K562 (cell line): ENCODE data around the gene NOTCH1. TPM values are rescaled to one million over a fixed set of nuclear protein-coding genes. Genes with fewer than 3 reads are reported as not detected.

ENCODE experiments used
- AFF1 ChIP-seq, 2 experiments: fragments of 450-650 bp; IDR thresholded peaks; 2 replicates each; pipeline ENCODE4 v1.6.1; 2018; ENCODE audit warnings: mild to moderate bottlenecking in 2 of 2, low read depth in 1 of 2; ENCODE audit not compliant: partially characterized antibody in 2 of 2
- ARID1B ChIP-seq: fragments of 450-650 bp; IDR thresholded peaks from 2 replicates; pipeline ENCODE4 v1.6.1; 2016; ENCODE audit warnings: antibody characterized with exemption, mild to moderate bottlenecking, inconsistent platforms
- CLOCK ChIP-seq: fragments of 250-450 bp; sonication (Bioruptor Pico); IDR thresholded peaks from 2 replicates; pipeline ENCODE4 v1.4.0; 2020; ENCODE audit warnings: mild to moderate bottlenecking, moderate library complexity, borderline replicate concordance
- HDAC1 ChIP-seq, 2 experiments: fragments of 450-650 bp; IDR thresholded peaks; 2 replicates each; pipeline ENCODE4 v1.6.1; 2016 to 2017; ENCODE audit warnings: inconsistent platforms in 1 of 2, mild to moderate bottlenecking in 1 of 2, moderate library complexity in 1 of 2
- HINFP ChIP-seq: fragments of 450-650 bp; conservative IDR thresholded peaks from 2 replicates; pipeline ENCODE4 v1.6.1; 2016; ENCODE audit warnings: missing genetic modification characterization, low read depth, mild to moderate bottlenecking, control low read depth, missing compliant biosample characterization
- LEF1 ChIP-seq: fragments of 450-650 bp; IDR thresholded peaks from 2 replicates; pipeline ENCODE4 v1.6.1; 2016; ENCODE audit warnings: mild to moderate bottlenecking
- MAZ ChIP-seq, 2 experiments: fragments of 450-650 bp in 1 of 2; sonication (generic) in 1 of 2; formaldehyde crosslinking; IDR thresholded peaks in 1 of 2; conservative IDR thresholded peaks in 1 of 2; 2 replicates each; pipeline versions ENCODE4 v1.4.0 to v1.5.0; 2020; ENCODE audit warnings: mild to moderate bottlenecking in 1 of 2, missing genetic modification reagents in 1 of 2
- MTA1 ChIP-seq: fragments of 450-650 bp; IDR thresholded peaks from 2 replicates; pipeline ENCODE4 v1.6.1; 2017; ENCODE audit warnings: borderline replicate concordance
- SMARCA4 ChIP-seq: fragments of 450-650 bp; IDR thresholded peaks from 2 replicates; pipeline ENCODE4 v1.6.1; 2016
- VEZF1 ChIP-seq: fragments of 200-800 bp; sonication (Bioruptor generic); IDR thresholded peaks from 2 replicates; pipeline ENCODE4 v1.6.1; 2017; ENCODE audit warnings: missing genetic modification characterization, missing compliant biosample characterization
- polyA plus RNA-seq, 8 experiments: library from polyadenylated mRNA; depleted of rRNA in 4 of 8; stranded (reverse) in 5 of 8; unstranded in 3 of 8; fragments of >200 nt; fragmentation: Nextera tagmentation in 2 of 8; fragmentation: Illumina TruSeq in 1 of 8; extraction: Ambion mirVana in 2 of 8; extraction: Trizol in 1 of 8; gene quantifications; 2 replicates each; pipeline versions ENCODE4 v1.2.1 to v1.2.3, GENCODE V29; 2011 to 2014; ENCODE audit warnings: inconsistent platforms in 1 of 8, missing spikeins in 1 of 8
- total RNA-seq, 7 experiments: library from RNA; depleted of rRNA in 6 of 7; stranded (reverse); fragments of >200 nt in 6 of 7; fragmentation: Illumina TruSeq in 2 of 7; extraction: Trizol in 2 of 7; gene quantifications; 2 replicates each; pipeline versions ENCODE4 v1.2.1 to v1.2.3, GENCODE V29; 2011 to 2021; ENCODE audit warnings: low replicate concordance in 1 of 7

The NOTCH1 gene
- total and polyA plus RNA-seq, 9 of the 15 experiments (the other 6 are each of a cell fraction or from before 2014, with no cell fraction given): 0.03 to 31.4 (median 2.3) TPM

- TF ChIP-seq ARID1B: peak; percentile 46; the same call in 1 of the 2 replicates
- 0 out of 4 replicates have a peak, but pooled peaks of 1 of the 2 experiments have one; percentile 17 for TF ChIP-seq HDAC1 (IDR thresholded peaks at IDR 0.05)
- TF ChIP-seq CLOCK (CRISPR knock-in tag): no peak
- peak in 1 of 2 experiments; percentile 48; a peak in 1 of 4 replicates for TF ChIP-seq MAZ (CRISPR knock-in tag; conservative IDR thresholded peaks at IDR 0.05 in 1 of 2, IDR thresholded peaks at IDR 0.05 in 1 of 2)
- peak; percentile 67 for TF ChIP-seq VEZF1 (CRISPR knock-in tag)
- TF ChIP-seq SMARCA4: peak; percentile 50; the same call in 1 of the 2 replicates
- TF ChIP-seq AFF1 (IDR thresholded peaks at IDR 0.05; ENCODE audit: low read depth in 1 of 2, partially characterized antibody in 2 of 2): peak in 1 of 2 experiments; percentile 68
- peak; percentile 67; the same call in 1 of the 2 replicates for TF ChIP-seq LEF1
- TF ChIP-seq HINFP (tag): 0 out of 2 replicates have a peak, but pooled peaks have one; percentile 57
- peak; percentile 89 for TF ChIP-seq MTA1
Measured at GRCh38 chr9:136551401-136552116, 5.7 kb upstream of the NOTCH1 start (continued).
